ENCODE measurements around the gene MBD2. TPM values are rescaled to one million over a fixed set of nuclear protein-coding genes. Genes with fewer than 3 reads are reported as not detected.
A peak's percentile ranks its signal among the peaks of the same experiment; 100 is the strongest.

Gene MBD2
- polyA plus RNA-seq (2013, experiment 1 of 2; ENCODE audit: insufficient read length) = 105 TPM
- polyA plus RNA-seq (2013, experiment 2 of 2; ENCODE audit: insufficient read length) = 114 TPM

DNA sequence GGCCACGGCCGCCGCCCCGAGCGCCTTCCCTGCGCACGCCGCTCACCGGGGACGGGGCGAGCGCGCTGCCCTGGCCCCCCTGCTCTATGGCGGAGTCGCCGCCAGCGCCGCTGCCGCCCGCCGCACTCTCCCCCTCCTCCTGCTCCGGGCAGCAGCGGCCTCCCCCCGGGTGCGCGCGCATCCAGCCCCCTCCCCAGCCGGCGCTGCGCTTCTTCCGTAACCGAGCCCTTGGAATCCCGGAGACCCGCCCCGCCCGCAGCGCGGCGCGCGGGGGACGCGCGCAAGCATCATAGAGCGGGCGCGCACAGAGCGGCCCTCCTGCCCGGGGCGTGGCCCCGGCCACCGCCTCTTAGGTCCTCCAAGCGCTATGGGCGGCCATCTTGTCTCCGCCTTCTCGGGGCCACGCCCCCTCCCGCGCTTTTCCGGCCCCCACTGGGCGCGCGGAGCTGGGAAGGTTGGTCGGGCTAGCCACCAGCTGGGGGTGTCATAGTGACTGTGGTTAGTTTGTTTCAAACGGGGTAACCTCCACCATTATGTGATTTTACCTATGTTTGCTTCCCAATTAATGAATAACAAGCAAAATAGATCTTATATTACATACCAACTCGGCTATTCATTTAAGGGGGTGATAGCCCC, at the start of gene MBD2:
MBD2 (minus strand) TSS at position 291 of the 636 bp plus-strand sequence; CDS start at position 181, 110 bp downstream.
- peak; percentile 96 for DNase-seq

GRCh38 chr18:54269893-54270844, 45.7 kb upstream of the MBD2 start:
- peak; percentile 30 for DNase-seq

DNA sequence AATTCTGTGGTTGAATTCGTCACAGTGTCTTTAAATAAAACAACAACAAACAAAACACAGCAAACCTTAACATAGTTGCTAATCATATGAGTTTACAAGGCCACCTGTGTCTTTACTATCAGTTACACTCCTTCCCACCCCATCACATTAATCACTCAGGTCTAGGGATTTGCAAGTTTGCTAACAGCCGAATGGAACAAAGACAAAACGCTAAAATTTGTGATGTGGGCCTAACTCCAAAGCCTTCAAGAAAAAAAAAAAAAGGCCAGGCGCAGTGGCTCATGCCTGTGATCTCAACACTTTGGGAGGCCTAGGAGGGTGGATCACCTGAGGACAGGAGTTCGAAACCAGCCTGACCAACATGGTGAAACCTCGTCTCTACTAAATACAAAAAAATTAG, 44.3 kb upstream of the MBD2 start:
- no peak for DNase-seq

DNA sequence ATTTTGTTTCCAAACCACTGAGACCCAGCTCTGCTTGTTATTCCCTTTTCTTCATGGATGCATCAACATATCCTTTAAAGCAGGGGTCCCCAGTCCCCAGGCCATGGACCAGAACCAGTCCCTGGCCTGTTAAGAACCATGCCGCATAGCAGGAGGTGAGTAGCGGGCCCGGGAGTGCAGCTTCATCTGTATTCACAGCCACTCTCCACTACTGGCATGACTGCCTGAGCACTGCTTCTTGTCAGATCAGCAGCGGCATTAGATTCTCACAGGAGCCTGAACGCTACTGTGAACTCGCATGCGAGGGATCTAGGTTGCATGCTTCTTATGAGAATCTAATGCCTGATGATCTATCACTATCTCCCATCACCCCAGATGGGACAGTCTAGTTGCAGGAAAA, 43.2 kb upstream of the MBD2 start:
- DNase-seq = no peak

DNA sequence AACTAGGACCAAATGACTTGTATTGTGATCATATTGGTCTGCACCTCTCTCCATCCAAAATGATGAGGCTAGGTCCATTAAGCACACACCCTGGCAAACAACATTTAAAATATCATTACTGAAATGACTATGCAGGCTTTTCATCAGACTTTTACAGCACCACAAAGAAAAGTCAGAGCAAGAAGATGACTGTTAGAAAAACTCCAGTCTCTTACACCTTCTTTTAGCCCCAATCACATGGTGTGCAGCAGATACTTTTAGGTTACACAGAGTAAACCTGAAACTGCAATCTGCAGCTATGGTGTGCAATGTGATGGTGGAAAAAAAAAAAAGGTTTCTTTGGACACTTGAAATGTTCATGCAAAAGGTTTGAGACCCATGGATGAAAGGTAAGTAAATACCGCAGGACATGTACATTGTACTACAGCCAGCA, 39.5 kb upstream of the MBD2 start:
- no peak for DNase-seq

- DNase-seq = no peak
Measured at GRCh38 chr18:54261894-54262293, 37.4 kb upstream of the MBD2 start.

DNA sequence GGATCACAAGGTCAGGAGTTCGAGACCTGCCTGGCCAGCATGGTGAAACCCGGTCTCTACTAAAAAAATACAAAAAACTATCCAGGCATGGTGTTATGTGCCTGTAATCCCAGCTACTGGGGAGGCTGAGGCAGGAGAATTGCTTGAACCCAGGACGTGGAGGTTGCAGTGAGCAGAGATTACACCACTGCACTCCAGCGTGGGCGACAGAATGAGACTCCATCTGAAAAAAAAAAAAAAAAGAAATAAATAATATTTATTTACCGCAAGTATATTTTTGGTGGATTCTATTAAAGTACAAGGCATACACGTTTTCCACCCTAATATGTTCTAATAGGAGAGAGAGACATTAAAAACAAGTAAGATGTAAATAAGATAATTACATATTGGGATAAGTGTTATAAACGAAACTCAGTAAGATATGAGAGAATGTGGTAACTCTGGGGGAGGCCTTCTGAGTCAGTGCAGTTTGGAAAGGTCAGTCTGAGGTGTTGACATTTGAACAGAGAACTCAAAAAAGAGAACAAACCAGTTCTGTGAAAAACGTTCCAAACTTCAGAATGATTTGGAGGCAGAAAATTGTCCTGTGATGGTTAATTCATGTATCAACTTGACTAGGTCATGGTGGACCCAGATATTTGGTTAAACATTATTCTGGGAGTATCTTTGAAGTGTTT, 36.1 kb upstream of the MBD2 start:
- DNase-seq = no peak

DNA sequence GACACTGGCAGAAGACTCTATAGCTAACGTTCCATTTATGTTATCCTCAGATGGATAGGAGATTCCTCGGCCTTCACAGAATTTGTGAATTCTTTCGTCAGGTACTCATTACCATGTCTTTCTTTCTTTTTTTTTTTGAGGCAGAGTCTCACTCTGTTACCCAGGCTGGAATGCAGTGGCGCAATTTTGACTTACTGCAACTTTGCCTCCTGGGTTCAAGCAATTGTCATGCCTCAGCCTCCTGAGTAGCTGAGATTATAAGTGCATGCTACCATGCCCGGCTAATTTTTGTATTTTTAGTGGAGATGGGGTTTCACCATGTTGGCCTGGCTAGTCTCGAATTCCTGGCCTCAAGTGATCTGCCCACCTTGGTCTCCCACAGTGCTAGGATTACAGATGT, 33.3 kb upstream of the MBD2 start:
- peak; percentile 11 for DNase-seq

- no peak for DNase-seq
Measured at GRCh38 chr18:54257015-54257414, 32.5 kb upstream of the MBD2 start.

DNA sequence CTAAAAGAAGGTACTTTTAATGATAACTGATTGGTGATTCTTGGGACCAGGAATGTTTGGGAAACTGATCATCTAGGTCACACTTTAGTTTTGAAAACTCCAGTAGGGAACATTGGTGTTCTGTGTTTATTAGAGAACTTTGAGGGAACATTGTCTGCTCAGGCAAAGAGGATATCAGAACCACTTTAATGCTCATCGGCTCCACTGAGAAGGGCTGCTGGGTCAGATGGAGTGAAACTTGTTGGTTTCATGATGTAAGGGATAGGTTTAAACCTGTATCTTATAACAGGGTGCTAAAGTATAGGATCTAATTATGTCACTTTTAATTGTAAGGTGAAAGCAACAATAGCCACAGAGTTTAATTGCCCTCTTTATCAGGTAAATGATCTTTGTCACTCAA, 30.7 kb upstream of the MBD2 start:
- no peak for DNase-seq

DNA sequence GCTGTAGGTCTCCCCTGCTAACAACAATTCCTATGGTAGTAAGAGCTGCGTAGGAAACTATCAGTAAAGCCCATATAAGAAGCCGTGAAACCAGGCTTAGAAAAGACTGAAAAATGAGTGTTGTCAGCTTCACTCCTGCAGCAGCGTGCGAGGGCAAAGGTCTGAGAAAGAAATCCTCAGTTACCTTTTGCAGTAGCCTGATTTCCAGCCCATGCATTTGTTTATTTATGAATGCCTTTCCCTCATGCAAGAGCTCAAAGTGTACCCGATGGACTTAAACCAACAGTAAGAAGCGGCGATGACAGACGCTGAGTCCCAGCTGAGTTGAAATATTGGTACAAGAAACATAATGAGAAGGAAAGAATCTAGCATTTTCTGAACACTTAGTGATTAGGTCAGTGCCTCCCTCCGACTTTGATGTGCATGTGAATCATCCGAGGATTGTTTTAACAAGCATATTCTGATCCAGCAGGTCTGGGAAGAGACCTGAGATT, 29.8 kb upstream of the MBD2 start:
- peak; percentile 29 for DNase-seq

- no peak for DNase-seq
Measured at GRCh38 chr18:54251606-54252390, 27.3 kb upstream of the MBD2 start.

DNA sequence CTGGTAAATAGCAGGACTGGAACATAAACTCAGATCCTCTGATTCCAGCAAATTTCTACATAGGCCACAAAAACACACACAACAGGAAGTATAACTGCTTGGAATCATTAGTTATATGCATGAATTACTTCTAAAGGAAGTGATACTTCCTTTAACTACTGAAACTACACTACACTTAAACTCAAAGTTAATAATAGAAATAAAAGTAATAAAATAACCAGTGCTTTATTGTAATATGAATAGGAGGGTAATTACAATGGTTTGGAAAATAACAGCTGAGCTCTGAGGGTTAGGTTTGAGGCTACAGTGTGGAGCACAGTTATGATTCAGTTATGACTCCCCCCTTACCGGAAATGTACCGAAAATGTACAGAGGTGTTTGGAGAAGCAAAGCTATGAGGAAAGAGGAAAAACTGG, 26.4 kb upstream of the MBD2 start:
- no peak for DNase-seq

- DNase-seq = no peak
Measured at GRCh38 chr18:54247511-54248175, 23.2 kb upstream of the MBD2 start.

DNA sequence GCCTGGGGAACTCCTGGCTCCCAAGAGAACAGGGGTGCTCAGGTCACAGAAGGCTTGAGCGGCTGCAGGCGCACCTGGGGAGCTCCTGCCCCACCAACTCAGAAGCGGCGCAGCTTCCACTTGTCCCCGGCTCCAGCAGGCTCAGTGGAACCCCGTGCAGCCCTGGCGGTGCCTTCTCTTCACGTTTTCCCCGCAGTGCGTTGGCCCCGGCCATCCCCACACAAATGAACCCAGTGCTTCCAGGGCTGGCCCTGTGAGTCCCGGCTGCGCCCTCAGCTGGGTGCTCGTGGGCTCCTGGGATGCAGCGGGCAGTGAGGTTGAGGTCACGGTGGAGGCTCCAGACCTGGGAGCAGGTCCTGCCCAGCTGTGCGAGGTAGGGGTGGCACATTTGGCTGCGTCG, 17.9 kb upstream of the MBD2 start:
- no peak for DNase-seq

DNA sequence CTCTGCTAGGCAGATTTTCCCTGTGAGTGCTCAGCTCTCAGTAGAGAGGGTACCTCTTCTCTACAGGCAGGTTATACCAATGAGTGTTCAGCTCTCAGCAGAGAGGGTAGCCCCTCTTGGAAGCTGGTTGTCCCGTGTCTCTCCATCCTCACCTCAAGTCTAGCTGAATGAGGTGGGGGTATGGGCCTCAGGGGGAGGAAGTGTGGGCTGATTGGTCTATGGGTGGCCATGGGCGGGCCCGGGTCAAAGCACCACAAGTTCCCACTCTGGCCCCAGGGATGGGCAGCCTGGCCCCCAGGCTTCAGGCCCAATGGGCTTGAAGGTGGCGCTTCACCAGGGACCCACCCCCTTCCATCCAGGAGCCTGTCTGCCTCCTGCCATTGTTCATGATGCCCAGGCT, 17.0 kb upstream of the MBD2 start:
- no peak for DNase-seq

- DNase-seq = no peak
Measured at GRCh38 chr18:54240629-54241107, 16.2 kb upstream of the MBD2 start.

DNA sequence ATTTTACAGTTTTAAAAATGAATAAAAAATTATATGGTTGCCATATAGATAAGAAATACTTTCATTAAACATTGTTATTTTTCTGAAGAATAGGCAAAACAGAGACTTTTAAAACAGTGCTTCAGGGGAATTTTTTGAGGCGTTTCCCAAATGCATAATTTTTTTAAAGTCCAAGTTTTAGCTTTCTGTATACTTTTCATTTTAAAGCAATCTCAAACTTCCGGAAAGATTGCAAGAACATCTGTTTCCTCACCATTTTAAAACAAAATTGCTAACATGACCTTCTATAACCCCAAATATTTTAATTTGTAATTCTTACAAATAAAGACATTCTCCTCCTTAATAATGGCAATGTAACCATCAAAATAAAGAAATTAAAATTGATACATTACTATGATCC, 15.1 kb upstream of the MBD2 start:
- no peak for DNase-seq

GRCh38 chr18:54239091-54239490, 14.6 kb upstream of the MBD2 start:
- no peak for DNase-seq

DNA sequence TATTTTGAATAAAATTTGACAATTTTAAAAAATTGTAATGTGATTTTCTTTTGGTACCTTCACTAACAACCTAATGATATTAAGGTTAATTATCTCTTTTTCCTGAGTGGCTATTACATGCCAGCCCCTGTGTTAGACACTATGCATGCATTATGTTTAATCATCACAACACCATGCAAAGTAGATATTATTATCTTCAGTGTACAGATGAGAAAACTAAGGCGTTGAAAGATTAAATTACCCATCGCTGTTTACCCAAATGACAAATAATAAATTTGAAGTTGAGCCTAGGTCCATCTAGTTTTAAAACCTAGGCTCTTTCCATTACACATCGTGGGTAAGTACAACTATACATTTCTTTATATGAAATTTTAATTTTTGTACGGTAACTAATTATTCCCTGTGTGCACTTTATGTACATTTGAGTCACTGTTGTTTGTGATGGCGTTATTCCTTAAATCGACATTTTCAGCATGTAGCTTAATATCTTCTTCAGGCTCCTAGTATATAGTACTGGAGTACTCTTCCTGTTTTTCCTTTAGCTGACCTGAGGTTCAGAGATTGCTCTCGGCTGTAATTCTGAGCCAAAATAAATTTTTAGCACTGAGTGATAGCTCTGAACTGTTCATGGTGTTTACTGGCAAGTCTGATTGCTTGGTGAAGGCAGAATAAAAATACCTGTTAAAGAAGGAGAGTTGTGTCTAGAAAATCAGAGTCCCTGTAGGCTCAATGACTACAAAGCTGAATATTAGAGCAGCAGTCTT, 13.9 kb upstream of the MBD2 start:
- no peak for DNase-seq

GRCh38 chr18:54235871-54236270, 11.4 kb upstream of the MBD2 start:
- DNase-seq = peak; percentile 35
